SK-N-SH treated with all-trans-retinoic acid at 6 μM for 48 hours (cell line): ENCODE measurements around the gene CEMIP.

ENCODE experiments used
- GLIS3 ChIP-seq: fragments of 250-450 bp; sonication (Bioruptor Pico); IDR thresholded peaks from 2 replicates; pipeline ENCODE4 v1.5.0; 2020; ENCODE audit warnings: mild to moderate bottlenecking, moderate library complexity
- ISL1 ChIP-seq: fragments of 250-450 bp; sonication (Bioruptor Pico); IDR thresholded peaks from 2 replicates; pipeline ENCODE4 v2.1.2; 2022; ENCODE audit warnings: mild to moderate bottlenecking, moderate library complexity
- TCF4 ChIP-seq: fragments of 250-450 bp; sonication (Bioruptor Pico); IDR thresholded peaks from 2 replicates; pipeline ENCODE4 v1.8.0; 2021; ENCODE audit warnings: mild to moderate bottlenecking, moderate library complexity, borderline replicate concordance
- ZFP3 ChIP-seq: fragments of 250-450 bp; sonication (Bioruptor Pico); IDR thresholded peaks from 2 replicates; pipeline ENCODE4 v1.5.0; 2020; ENCODE audit warnings: mild to moderate bottlenecking, moderate library complexity
- ZFP30 ChIP-seq: fragments of 450-650 bp; formaldehyde crosslinking; IDR thresholded peaks from 2 replicates; pipeline ENCODE4 v1.5.0; 2022; ENCODE audit warnings: mild to moderate bottlenecking, moderate library complexity
- ZNF565 ChIP-seq: fragments of 450-650 bp; formaldehyde crosslinking; conservative IDR thresholded peaks from 2 replicates; pipeline ENCODE4 v1.5.0; 2020; ENCODE audit warnings: low read depth, mild to moderate bottlenecking, moderate library complexity
- TF ChIP-seq, protein P1 (sequence below): fragments of 250-450 bp; sonication (Bioruptor Pico); IDR thresholded peaks from 2 replicates; pipeline ENCODE4 v1.5.1; 2021; ENCODE audit warnings: mild to moderate bottlenecking, moderate library complexity

DNA sequence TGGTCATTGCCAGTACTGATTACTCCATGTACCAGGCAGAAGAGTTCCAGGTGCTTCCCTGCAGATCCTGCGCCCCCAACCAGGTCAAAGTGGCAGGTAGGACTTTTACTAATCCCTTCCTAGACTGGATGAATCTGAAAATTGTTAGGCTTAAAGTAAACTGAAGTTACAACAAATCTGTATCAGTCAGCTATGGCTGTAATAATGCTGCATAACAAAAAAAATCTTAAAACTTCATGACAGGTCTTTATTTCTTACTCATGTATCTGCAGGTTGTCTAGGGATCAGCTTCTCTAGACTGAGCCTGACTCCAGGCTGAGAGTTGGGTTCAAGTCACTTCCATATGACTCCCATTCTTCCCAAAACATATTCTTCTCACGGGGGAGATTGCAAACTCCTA is 116.8 kb downstream of the CEMIP start:
- TF ChIP-seq, protein P1, sequence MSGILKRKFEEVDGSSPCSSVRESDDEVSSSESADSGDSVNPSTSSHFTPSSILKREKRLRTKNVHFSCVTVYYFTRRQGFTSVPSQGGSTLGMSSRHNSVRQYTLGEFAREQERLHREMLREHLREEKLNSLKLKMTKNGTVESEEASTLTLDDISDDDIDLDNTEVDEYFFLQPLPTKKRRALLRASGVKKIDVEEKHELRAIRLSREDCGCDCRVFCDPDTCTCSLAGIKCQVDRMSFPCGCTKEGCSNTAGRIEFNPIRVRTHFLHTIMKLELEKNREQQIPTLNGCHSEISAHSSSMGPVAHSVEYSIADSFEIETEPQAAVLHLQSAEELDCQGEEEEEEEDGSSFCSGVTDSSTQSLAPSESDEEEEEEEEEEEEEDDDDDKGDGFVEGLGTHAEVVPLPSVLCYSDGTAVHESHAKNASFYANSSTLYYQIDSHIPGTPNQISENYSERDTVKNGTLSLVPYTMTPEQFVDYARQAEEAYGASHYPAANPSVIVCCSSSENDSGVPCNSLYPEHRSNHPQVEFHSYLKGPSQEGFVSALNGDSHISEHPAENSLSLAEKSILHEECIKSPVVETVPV = no peak
- TF ChIP-seq ISL1 (CRISPR knock-in tag) (no peak), ZNF565 (CRISPR knock-in tag) (no peak), GLIS3 (CRISPR knock-in tag) (no peak), TCF4 (CRISPR knock-in tag) (no peak), ZFP30 (CRISPR knock-in tag) (no peak), ZFP3 (CRISPR knock-in tag) (no peak)
